Measurements from ENCODE around the gene CFAP97D2. TPM values are rescaled to one million over a fixed set of nuclear protein-coding genes. Genes with fewer than 3 reads are reported as not detected.

The CFAP97D2 gene
- total and polyA plus RNA-seq, 2 of the 13 experiments (the other 11 are each of a cell fraction or from before 2014, with no cell fraction given): not detected

DNA sequence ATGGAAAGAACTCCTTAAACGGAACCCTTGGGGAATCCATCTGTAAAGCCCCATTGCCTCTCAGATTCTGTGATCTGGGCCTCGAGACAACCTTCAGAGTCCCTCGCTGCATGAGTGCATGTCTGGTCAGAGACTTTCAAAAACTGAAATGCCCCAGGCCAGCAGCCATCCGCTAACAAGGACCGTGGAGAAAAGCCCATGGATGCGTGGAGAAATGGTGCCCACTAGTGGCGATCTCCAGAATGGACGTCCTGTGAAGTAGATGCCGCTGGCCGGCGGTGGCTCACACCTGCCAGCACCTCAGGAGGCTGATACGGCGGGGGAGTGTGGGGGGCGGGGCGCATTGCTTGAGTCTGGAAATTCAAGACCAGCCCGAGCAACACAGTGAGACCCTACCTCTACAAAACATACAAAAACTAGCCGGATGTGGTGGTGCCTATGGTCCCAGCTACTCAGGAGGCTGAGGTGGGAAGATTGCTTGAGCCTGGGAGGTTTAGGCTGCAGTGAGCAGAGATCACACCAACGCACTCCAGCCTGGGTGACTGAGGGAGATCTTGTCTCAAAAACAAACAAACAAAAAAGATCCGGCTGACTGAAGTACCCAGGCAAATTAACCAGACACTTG is 47.8 kb downstream of the CFAP97D2 start (continued):
- TF ChIP-seq PITX1 (CRISPR knock-in tag; IDR thresholded peaks at IDR 0.05): no peak
- no peak for TF ChIP-seq MAZ (IDR thresholded peaks at IDR 0.05; ENCODE audit: borderline replicate concordance, low read depth, low read length)
- TF ChIP-seq MAZ (CRISPR knock-in tag; IDR thresholded peaks at IDR 0.05; ENCODE audit: low read depth): 0 out of 2 replicates have a peak, but pooled peaks have one; percentile 24
- no peak for TF ChIP-seq ZNF777 (CRISPR knock-in tag; IDR thresholded peaks at IDR 0.05)
- TF ChIP-seq ZNF879 (CRISPR knock-in tag; IDR thresholded peaks at IDR 0.05): no peak
- TF ChIP-seq, protein P1, sequence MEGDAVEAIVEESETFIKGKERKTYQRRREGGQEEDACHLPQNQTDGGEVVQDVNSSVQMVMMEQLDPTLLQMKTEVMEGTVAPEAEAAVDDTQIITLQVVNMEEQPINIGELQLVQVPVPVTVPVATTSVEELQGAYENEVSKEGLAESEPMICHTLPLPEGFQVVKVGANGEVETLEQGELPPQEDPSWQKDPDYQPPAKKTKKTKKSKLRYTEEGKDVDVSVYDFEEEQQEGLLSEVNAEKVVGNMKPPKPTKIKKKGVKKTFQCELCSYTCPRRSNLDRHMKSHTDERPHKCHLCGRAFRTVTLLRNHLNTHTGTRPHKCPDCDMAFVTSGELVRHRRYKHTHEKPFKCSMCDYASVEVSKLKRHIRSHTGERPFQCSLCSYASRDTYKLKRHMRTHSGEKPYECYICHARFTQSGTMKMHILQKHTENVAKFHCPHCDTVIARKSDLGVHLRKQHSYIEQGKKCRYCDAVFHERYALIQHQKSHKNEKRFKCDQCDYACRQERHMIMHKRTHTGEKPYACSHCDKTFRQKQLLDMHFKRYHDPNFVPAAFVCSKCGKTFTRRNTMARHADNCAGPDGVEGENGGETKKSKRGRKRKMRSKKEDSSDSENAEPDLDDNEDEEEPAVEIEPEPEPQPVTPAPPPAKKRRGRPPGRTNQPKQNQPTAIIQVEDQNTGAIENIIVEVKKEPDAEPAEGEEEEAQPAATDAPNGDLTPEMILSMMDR (CRISPR knock-in tag; IDR thresholded peaks at IDR 0.05): peak; percentile 96
- no peak for TF ChIP-seq RXRA (CRISPR knock-in tag; IDR thresholded peaks at IDR 0.05)
- TF ChIP-seq, protein P2, sequence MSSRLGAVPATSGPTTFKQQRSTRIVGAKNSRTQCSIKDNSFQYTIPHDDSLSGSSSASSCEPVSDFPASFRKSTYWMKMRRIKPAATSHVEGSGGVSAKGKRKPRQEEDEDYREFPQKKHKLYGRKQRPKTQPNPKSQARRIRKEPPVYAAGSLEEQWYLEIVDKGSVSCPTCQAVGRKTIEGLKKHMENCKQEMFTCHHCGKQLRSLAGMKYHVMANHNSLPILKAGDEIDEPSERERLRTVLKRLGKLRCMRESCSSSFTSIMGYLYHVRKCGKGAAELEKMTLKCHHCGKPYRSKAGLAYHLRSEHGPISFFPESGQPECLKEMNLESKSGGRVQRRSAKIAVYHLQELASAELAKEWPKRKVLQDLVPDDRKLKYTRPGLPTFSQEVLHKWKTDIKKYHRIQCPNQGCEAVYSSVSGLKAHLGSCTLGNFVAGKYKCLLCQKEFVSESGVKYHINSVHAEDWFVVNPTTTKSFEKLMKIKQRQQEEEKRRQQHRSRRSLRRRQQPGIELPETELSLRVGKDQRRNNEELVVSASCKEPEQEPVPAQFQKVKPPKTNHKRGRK (CRISPR knock-in tag; IDR thresholded peaks at IDR 0.05): no peak

DNA sequence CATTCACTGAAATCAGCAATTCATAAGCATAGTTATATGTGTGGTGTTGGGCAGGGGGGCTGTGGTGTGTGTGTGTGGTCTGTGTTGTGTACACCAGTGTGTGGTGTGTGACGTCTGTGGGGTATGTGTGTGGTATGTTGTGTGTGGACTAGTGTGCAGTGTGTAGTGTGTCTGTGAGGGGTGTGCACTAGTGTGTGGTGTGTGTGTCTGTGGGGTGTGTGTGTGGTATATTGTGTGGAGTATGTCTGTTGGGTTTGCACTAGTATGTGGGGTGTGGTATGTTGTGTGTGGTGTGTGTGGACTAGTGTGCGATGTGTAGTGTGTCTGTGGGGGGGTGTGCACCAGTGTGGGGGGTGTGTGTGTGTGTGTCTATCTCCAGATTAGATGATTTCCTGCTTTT is 48.5 kb downstream of the CFAP97D2 start:
- Histone ChIP-seq H4K20me1 (ENCODE audit: insufficient read depth, low read length) (no peaks in the 10 kb centered on the region), H3K27me3 (ENCODE audit: control insufficient read depth in 1 of 2, insufficient read depth in 2 of 2, low read length in 2 of 2) (peaks cover 6 to 52% of the 10 kb centered on the region in 2 experiments), H3K4me3 (replicated peaks in 1 of 3; ENCODE audit: insufficient read depth in 1 of 3, low read depth in 2 of 3, low read length in 3 of 3) (no peak overlapping the region), H3K27ac (ENCODE audit: extremely low read length, insufficient read depth, low read length) (no peak overlapping the region), H2AFZ (ENCODE audit: low read length) (no peak overlapping the region), H3K9ac (ENCODE audit: insufficient read depth, low read depth, low read length) (no peak overlapping the region), H3K79me2 (ENCODE audit: insufficient read depth, low read length) (no peaks in the 10 kb centered on the region), H3K36me3 (replicated peaks in 1 of 2; ENCODE audit: control insufficient read depth in 1 of 2, insufficient read depth in 2 of 2, low read length in 2 of 2) (no peaks in the 10 kb centered on the region), H3K4me1 (ENCODE audit: insufficient read depth, low read length) (no peaks in the 10 kb centered on the region), H3K9me3 (ENCODE audit: low read length) (no peaks in the 10 kb centered on the region), H3K4me2 (ENCODE audit: low read depth, low read length) (no peak overlapping the region)
- BruUV-seq (replicated peaks): no TSS peak
- WGBS (ENCODE audit: low lambda C conversion rate): 13% methylated on average over 2 of the region's 2 CpGs
- FAIRE-seq (no peak), DNase-seq (ENCODE audit: low spot score) (no peak), ATAC-seq (no peak)
- ChIA-PET CTCF (ENCODE audit: low intra/inter-chr PET ratio, low total read pairs) (interaction anchor here (0.9 to 1.9 kb wide), 3 partner anchors 84 to 277 kb away, joined by 3 to 12 read pairs (median 11); no protein-coding TSS in a partner anchor), POLR2A (no interaction called here)
- in situ Hi-C loops (cut with HindIII; ENCODE audit: extremely low pct_ligation_motif_present, low pct_unique_long_range_greater_than_20kb) (loop anchor here (5.0 kb wide), 1 partner anchor 85 kb away; no protein-coding TSS in a partner anchor), intact Hi-C loops (cut with micrococcal nuclease; ENCODE audit: unreplicated experiment) (no loop called here)
- TF ChIP-seq HNRNPL (IDR thresholded peaks at IDR 0.05; ENCODE audit: low read depth, low read length) (no peak), PCBP1 (IDR thresholded peaks at IDR 0.05; ENCODE audit: borderline replicate concordance, low read depth, low read length) (no peak), ARNT (IDR thresholded peaks at IDR 0.05) (no peak), STAT5B (CRISPR knock-in tag; IDR thresholded peaks at IDR 0.05) (no peak), HNRNPUL1 (IDR thresholded peaks at IDR 0.05; ENCODE audit: low read depth, low read length) (no peak), ADNP (CRISPR knock-in tag; IDR thresholded peaks at IDR 0.05) (no peak), DNMT1 (CRISPR knock-in tag; IDR thresholded peaks at IDR 0.05) (no peak)
- TF ChIP-seq, protein P3, sequence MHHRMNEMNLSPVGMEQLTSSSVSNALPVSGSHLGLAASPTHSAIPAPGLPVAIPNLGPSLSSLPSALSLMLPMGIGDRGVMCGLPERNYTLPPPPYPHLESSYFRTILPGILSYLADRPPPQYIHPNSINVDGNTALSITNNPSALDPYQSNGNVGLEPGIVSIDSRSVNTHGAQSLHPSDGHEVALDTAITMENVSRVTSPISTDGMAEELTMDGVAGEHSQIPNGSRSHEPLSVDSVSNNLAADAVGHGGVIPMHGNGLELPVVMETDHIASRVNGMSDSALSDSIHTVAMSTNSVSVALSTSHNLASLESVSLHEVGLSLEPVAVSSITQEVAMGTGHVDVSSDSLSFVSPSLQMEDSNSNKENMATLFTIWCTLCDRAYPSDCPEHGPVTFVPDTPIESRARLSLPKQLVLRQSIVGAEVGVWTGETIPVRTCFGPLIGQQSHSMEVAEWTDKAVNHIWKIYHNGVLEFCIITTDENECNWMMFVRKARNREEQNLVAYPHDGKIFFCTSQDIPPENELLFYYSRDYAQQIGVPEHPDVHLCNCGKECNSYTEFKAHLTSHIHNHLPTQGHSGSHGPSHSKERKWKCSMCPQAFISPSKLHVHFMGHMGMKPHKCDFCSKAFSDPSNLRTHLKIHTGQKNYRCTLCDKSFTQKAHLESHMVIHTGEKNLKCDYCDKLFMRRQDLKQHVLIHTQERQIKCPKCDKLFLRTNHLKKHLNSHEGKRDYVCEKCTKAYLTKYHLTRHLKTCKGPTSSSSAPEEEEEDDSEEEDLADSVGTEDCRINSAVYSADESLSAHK (CRISPR knock-in tag; IDR thresholded peaks at IDR 0.05; ENCODE audit: borderline replicate concordance): no peak
- TF ChIP-seq, protein P4, sequence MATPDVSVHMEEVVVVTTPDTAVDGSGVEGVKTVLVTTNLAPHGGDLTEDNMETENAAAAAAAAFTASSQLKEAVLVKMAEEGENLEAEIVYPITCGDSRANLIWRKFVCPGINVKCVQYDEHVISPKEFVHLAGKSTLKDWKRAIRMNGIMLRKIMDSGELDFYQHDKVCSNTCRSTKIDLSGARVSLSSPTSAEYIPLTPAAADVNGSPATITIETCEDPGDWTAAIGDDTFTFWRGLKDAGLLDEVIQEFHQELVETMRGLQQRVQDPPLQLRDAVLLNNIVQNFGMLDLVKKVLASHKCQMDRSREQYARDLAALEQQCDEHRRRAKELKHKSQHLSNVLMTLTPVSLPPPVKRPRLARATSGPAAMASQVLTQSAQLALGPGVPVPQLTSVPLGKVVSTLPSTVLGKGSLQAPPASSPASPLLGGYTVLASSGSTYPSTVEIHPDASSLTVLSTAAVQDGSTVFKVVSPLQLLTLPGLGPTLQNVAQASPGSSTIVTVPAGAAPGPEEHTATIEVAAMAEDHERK (CRISPR knock-in tag; IDR thresholded peaks at IDR 0.05; ENCODE audit: low read depth): no peak

Measured in HepG2 (cell line).